KMS-11 (cell line): ENCODE data around the gene LRRTM4.

Experiments used
- H2AFZ ChIP-seq: fragments of 200-600 bp; sonication (generic); 2 replicates; pipeline ENCODE4 v1.6.1; 2016; ENCODE audit warnings: antibody characterized with exemption, mixed run types, low read depth
- H3K27ac ChIP-seq: fragments of 200-600 bp; sonication (generic); 2 replicates; pipeline ENCODE4 v1.6.1; 2016; ENCODE audit warnings: mild to moderate bottlenecking, mixed run types
- H3K27me3 ChIP-seq: fragments of 200-600 bp; sonication (generic); 2 replicates; pipeline ENCODE4 v1.6.1; 2017; ENCODE audit warnings: mild to moderate bottlenecking, low read depth, mixed run types, moderate library complexity; ENCODE audit not compliant: insufficient read depth
- H3K36me3 ChIP-seq: fragments of 200-600 bp; sonication (generic); 2 replicates; pipeline ENCODE4 v1.6.1; 2017; ENCODE audit warnings: mild to moderate bottlenecking, mixed run types; ENCODE audit not compliant: insufficient read depth
- H3K4me1 ChIP-seq: fragments of 200-600 bp; sonication (generic); 2 replicates; pipeline ENCODE4 v1.6.1; 2016; ENCODE audit warnings: mild to moderate bottlenecking, low read depth, mixed run types; ENCODE audit not compliant: poor library complexity, severe bottlenecking
- H3K4me2 ChIP-seq: fragments of 200-600 bp; sonication (generic); 2 replicates; pipeline ENCODE4 v1.7.0; 2016; ENCODE audit warnings: mild to moderate bottlenecking, mixed run types
- H3K4me3 ChIP-seq: fragments of 200-600 bp; sonication (generic); IDR thresholded peaks from 2 replicates; pipeline ENCODE4 v1.6.1; 2017; ENCODE audit warnings: low read depth, low read length, mixed read lengths; ENCODE audit not compliant: insufficient read depth
- H3K79me2 ChIP-seq: fragments of 200-600 bp; sonication (generic); 2 replicates; pipeline ENCODE4 v1.6.1; 2016; ENCODE audit warnings: low read depth, mixed run types; ENCODE audit not compliant: insufficient read depth
- H3K9ac ChIP-seq: fragments of 200-600 bp; sonication (generic); 2 replicates; pipeline ENCODE4 v1.6.1; 2016; ENCODE audit warnings: mild to moderate bottlenecking, mixed run types
- H4K20me1 ChIP-seq: fragments of 200-600 bp; sonication (generic); 2 replicates; pipeline ENCODE4 v1.6.1; 2016; ENCODE audit warnings: mild to moderate bottlenecking, mixed run types; ENCODE audit not compliant: insufficient read depth
- TF ChIP-seq, protein P1 (sequence below): fragments of 200-600 bp; sonication (generic); conservative IDR thresholded peaks from 2 replicates; pipeline ENCODE4 v1.6.1; 2017; ENCODE audit warnings: low read depth, mild to moderate bottlenecking, antibody characterized with exemption, low read length, moderate library complexity, mixed read lengths

The LRRTM4 gene

DNA sequence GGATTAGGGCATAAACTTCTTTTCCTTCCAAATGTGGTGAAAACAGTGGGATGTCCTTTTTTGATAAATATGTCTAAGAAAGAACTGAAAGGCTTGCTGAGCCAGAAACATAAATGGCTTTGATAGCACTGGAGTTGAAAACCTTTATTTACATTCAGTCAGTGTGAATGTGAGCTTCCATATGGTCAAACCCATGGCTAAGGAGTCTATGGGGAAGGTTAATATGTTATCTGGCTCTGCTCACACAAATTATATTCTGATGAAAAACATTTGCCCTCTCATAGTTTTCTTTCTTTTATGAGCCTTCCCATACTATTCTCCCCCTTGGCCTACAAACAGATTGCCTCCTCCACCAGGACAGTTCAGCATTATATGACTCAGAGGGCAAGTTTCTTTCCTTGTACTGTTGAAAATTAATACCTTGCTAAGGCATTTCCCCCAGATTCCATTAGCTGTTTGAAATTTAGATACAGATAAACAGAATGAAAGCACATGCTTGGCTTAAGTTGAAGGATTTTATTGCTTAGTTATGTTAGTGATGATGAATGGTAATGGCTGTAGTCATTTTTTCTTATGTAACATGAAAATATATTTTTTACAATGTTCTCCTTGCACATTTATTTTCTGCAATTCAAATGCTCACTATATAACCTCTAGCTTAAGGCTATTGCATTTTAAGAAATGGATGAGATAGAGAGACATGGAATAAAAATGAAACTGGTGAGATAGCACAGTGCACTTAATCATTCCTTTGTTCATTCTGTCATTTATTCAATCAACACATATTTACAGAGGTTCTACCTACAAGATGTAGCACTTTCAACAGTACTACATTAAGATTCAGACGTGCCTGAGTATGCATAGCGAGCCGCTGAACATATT, 544.1 kb downstream of the LRRTM4 start:
- TF ChIP-seq, protein P1, sequence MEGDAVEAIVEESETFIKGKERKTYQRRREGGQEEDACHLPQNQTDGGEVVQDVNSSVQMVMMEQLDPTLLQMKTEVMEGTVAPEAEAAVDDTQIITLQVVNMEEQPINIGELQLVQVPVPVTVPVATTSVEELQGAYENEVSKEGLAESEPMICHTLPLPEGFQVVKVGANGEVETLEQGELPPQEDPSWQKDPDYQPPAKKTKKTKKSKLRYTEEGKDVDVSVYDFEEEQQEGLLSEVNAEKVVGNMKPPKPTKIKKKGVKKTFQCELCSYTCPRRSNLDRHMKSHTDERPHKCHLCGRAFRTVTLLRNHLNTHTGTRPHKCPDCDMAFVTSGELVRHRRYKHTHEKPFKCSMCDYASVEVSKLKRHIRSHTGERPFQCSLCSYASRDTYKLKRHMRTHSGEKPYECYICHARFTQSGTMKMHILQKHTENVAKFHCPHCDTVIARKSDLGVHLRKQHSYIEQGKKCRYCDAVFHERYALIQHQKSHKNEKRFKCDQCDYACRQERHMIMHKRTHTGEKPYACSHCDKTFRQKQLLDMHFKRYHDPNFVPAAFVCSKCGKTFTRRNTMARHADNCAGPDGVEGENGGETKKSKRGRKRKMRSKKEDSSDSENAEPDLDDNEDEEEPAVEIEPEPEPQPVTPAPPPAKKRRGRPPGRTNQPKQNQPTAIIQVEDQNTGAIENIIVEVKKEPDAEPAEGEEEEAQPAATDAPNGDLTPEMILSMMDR: no peak
- Histone ChIP-seq H3K4me1 (no peaks in the 10 kb centered on the region), H4K20me1 (no peaks in the 10 kb centered on the region)

DNA sequence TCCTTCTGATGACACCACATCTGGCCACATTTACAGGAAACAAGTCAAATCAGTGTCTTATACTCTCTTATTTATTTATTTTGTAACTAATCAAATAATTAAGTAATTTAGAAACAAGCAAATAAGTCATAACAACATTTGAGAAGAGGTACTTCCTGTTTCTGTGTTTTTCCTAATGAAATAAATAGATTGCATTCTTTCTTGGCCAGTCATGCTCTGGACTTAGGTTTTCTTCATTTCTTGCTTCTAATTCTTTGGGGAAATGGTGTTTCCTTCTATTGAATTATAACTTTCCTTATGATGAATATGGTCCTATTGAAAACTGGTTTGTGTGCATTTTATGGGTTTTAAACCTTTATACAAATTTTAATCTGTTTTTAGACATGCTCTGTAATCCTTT, 546.4 kb downstream of the LRRTM4 start:
- no peaks in the 10 kb centered on the region for H3K27me3 ChIP-seq
- no peak overlapping the region for H3K4me2 ChIP-seq
- H3K36me3 ChIP-seq: no peaks in the 10 kb centered on the region
- H2AFZ ChIP-seq: no peak overlapping the region
- no peak overlapping the region for H3K9ac ChIP-seq
- TF ChIP-seq, protein P1: no peak
- no peak overlapping the region for H3K4me3 ChIP-seq
- no peaks in the 10 kb centered on the region for H4K20me1 ChIP-seq
- H3K79me2 ChIP-seq: no peaks in the 10 kb centered on the region
- no peak overlapping the region for H3K27ac ChIP-seq
- no peaks in the 10 kb centered on the region for H3K4me1 ChIP-seq

More for the DNA sequence above, 544.1 kb downstream of the LRRTM4 start:
- no peak overlapping the region for H3K9ac ChIP-seq
- H3K4me3 ChIP-seq: no peak overlapping the region
- H3K79me2 ChIP-seq: no peaks in the 10 kb centered on the region
- H3K27ac ChIP-seq: no peak overlapping the region
- H3K27me3 ChIP-seq: no peaks in the 10 kb centered on the region
- H3K4me2 ChIP-seq: no peak overlapping the region
- no peak overlapping the region for H2AFZ ChIP-seq
- no peaks in the 10 kb centered on the region for H3K36me3 ChIP-seq

DNA sequence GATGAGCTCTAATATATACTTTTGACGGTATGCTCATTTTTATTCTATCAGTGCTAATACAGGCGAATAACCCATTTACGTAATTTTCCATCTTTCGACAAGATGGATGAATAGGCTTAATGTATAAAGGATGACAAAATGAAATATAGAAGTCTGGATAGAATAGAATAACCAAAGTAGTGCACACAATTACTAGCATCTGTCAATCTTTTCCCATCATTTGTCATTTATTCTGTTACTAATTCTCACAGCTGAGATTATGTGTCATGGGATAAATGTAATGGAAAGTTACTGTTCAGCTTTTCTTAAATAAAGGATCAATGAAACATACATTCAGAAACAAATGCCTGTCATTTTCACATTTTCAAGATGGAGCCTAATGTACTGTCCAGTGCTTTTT, 548.6 kb downstream of the LRRTM4 start:
- Histone ChIP-seq H3K4me3 (no peak overlapping the region), H3K4me2 (no peak overlapping the region), H3K36me3 (no peaks in the 10 kb centered on the region), H3K9ac (no peak overlapping the region), H3K4me1 (no peaks in the 10 kb centered on the region), H3K79me2 (no peaks in the 10 kb centered on the region), H2AFZ (no peak overlapping the region), H4K20me1 (no peaks in the 10 kb centered on the region), H3K27ac (no peak overlapping the region), H3K27me3 (no peaks in the 10 kb centered on the region)
- TF ChIP-seq, protein P1: no peak

DNA sequence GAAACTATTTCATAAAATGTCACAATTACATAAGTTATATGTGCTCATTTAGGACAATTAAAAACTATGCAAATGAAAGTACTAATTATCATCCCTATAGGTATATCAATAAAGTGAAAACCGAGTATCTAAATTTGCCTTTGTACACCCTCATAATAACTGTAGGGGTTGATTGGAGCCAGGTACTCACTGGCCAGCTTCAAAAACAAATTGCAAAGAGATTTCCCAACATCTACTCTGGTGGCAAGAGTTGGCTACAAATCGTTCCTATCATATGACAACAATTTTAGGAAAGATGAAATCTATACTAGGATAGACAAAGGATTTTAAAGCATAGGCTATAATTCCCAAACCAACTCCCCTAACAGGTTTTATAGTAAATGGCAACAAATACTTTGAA, 556.4 kb downstream of the LRRTM4 start:
- Histone ChIP-seq H3K36me3 (no peaks in the 10 kb centered on the region), H3K4me3 (no peak overlapping the region), H3K9ac (no peak overlapping the region), H3K79me2 (no peaks in the 10 kb centered on the region), H3K27ac (no peak overlapping the region), H2AFZ (no peak overlapping the region), H3K4me2 (no peak overlapping the region), H4K20me1 (no peaks in the 10 kb centered on the region), H3K27me3 (no peaks in the 10 kb centered on the region), H3K4me1 (no peaks in the 10 kb centered on the region)
- TF ChIP-seq, protein P1: no peak
